ENCODE measurements around the gene NALCN. TPM values are rescaled to one million over a fixed set of nuclear protein-coding genes. Genes with fewer than 3 reads are reported as not detected.

NALCN gene
- total and polyA plus RNA-seq, 7 donors, result 0.23 to 1.1 (median 0.71) TPM; not detected in 2

DNA sequence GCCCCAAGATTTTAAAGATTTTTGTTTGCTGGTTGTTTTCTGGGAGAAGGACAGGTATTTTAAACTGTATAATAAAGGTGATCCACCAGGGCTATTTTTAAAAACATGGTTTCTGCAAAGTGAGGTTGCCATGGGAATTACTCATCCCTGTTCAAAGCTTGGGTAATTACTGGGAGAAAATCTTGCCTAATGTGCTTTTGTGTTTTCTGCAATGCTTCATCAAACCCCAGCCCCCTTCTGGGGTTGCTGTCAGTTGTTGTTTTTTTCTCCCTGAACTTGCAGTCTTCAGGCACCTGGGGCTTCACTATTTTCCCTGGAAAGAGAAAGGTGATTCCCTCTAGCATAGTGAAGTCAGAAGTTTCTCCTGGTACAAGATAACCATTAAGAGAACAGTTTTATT is 277.2 kb downstream of the NALCN start:
- H3K9me3 ChIP-seq, result no peaks in the 10 kb centered on the region
- no peaks in the 10 kb centered on the region for H3K36me3 ChIP-seq
- intact Hi-C loops (cut with DNase I), result no loop called here
- H3K4me1 ChIP-seq, result no peaks in the 10 kb centered on the region
- H3K4me3 ChIP-seq, result no peak overlapping the region
- no peak for TF ChIP-seq EP300 (IDR thresholded peaks at IDR 0.05)
- no peak for TF ChIP-seq POLR2A (IDR thresholded peaks at IDR 0.05)
- TF ChIP-seq, protein P1, sequence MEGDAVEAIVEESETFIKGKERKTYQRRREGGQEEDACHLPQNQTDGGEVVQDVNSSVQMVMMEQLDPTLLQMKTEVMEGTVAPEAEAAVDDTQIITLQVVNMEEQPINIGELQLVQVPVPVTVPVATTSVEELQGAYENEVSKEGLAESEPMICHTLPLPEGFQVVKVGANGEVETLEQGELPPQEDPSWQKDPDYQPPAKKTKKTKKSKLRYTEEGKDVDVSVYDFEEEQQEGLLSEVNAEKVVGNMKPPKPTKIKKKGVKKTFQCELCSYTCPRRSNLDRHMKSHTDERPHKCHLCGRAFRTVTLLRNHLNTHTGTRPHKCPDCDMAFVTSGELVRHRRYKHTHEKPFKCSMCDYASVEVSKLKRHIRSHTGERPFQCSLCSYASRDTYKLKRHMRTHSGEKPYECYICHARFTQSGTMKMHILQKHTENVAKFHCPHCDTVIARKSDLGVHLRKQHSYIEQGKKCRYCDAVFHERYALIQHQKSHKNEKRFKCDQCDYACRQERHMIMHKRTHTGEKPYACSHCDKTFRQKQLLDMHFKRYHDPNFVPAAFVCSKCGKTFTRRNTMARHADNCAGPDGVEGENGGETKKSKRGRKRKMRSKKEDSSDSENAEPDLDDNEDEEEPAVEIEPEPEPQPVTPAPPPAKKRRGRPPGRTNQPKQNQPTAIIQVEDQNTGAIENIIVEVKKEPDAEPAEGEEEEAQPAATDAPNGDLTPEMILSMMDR (IDR thresholded peaks at IDR 0.05), result no peak
- TF ChIP-seq POLR2AphosphoS5 (IDR thresholded peaks at IDR 0.05), result no peak
- H3K27me3 ChIP-seq, result peaks cover 0 to 33% (median 0%) of the 10 kb centered on the region in 3 donors
- H3K27ac ChIP-seq, result no peak overlapping the region
- DNase-seq, result no peak

GRCh38 chr13:101127741-101128353 is 288.5 kb downstream of the NALCN start:
- Histone ChIP-seq H3K4me1 (no peaks in the 10 kb centered on the region), H3K27ac (no peak overlapping the region), H3K4me3 (no peak overlapping the region), H3K27me3 (no peaks in the 10 kb centered on the region), H3K36me3 (no peaks in the 10 kb centered on the region), H3K9me3 (no peaks in the 10 kb centered on the region)
- no peak for DNase-seq
- WGBS, 2 donors, result 56 to 74% methylated on average over 5 of the region's 5 CpGs
- intact Hi-C loops (cut with DNase I), result loop anchor here (5.0 to 10.0 kb wide), 2 partner anchors 406 to 553 kb away; no protein-coding TSS in a partner anchor
- TF ChIP-seq EP300 (IDR thresholded peaks at IDR 0.05), result no peak
- TF ChIP-seq, protein P1 (IDR thresholded peaks at IDR 0.05), result peak in 3 of 4 experiments; percentile 29 to 71 (median 32)

GRCh38 chr13:101123028-101123427 is 293.3 kb downstream of the NALCN start:
- no peaks in the 10 kb centered on the region for H3K27me3 ChIP-seq
- 57 to 67% methylated on average over 1 of the region's 1 CpG for WGBS, 2 donors
- intact Hi-C loops (cut with DNase I), result loop anchor here (10.0 kb wide), 1 partner anchor 548 kb away; no protein-coding TSS in a partner anchor
- H3K9me3 ChIP-seq, result no peaks in the 10 kb centered on the region
- TF ChIP-seq POLR2A (IDR thresholded peaks at IDR 0.05) (no peak), EP300 (IDR thresholded peaks at IDR 0.05) (no peak), POLR2AphosphoS5 (IDR thresholded peaks at IDR 0.05) (no peak)
- TF ChIP-seq, protein P1 (IDR thresholded peaks at IDR 0.05), result no peak
- no peaks in the 10 kb centered on the region for H3K36me3 ChIP-seq
- no peak for DNase-seq
- H3K4me3 ChIP-seq, result no peak overlapping the region
- H3K4me1 ChIP-seq, result no peaks in the 10 kb centered on the region
- H3K27ac ChIP-seq, result no peak overlapping the region

DNA sequence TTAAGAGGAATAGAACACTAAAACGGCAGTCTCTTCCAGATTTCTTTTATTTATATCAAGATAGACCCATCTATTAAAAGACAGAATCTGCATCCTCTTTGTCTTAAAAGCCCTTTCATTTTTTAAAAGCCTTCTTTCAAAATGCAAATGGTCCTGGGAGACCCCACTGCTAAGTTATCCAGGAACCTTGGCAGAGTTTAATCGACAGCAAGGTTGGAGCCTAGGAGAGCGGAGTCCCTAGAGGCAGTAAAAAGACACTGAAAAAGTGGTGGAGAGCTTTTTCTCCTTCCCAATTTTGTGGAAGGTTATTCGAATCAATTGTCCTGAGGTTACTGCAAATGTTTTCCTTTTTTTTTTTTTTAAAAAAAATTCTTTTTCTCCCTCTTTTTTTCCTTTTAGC is 294.7 kb downstream of the NALCN start:
- intact Hi-C loops (cut with DNase I), result loop anchor here (10.0 kb wide), 1 partner anchor 547 kb away; no protein-coding TSS in a partner anchor
- TF ChIP-seq, protein P1 (IDR thresholded peaks at IDR 0.05), result no peak
- no peak for DNase-seq
- 72 to 73% methylated on average over 4 of the region's 4 CpGs for WGBS, 2 donors
- Histone ChIP-seq H3K9me3 (no peaks in the 10 kb centered on the region), H3K4me1 (no peaks in the 10 kb centered on the region), H3K27ac (no peak overlapping the region), H3K27me3 (no peaks in the 10 kb centered on the region), H3K36me3 (no peaks in the 10 kb centered on the region), H3K4me3 (no peak overlapping the region)

GRCh38 chr13:101120007-101120406 is 296.3 kb downstream of the NALCN start:
- H3K27ac ChIP-seq, result no peak overlapping the region
- H3K4me1 ChIP-seq, result no peaks in the 10 kb centered on the region
- no peak for DNase-seq
- H3K4me3 ChIP-seq, result no peak overlapping the region
- 61% methylated on average over 2 of the region's 2 CpGs for WGBS, 2 donors
- TF ChIP-seq, protein P1 (IDR thresholded peaks at IDR 0.05), result no peak
- TF ChIP-seq POLR2A (IDR thresholded peaks at IDR 0.05), result no peak
- no peak for TF ChIP-seq EP300 (IDR thresholded peaks at IDR 0.05)
- TF ChIP-seq POLR2AphosphoS5 (IDR thresholded peaks at IDR 0.05), result no peak
- H3K9me3 ChIP-seq, result no peaks in the 10 kb centered on the region
- H3K27me3 ChIP-seq, result no peaks in the 10 kb centered on the region
- H3K36me3 ChIP-seq, result no peaks in the 10 kb centered on the region
- intact Hi-C loops (cut with DNase I), result loop anchor here (10.0 kb wide), 1 partner anchor 545 kb away; no protein-coding TSS in a partner anchor
